Activated T-cell treated with anti-CD3 and anti-CD28 coated beads, Interleukin-2, amount 50 U/mL, for 1 hour (primary cell): ENCODE data around the gene RPIA.
A peak's percentile ranks its signal among the peaks of the same experiment; 100 is the strongest.

Experiments
- DNase-seq: peaks from one replicate; pipeline ENCODE4 v3.0.0-alpha.2; 2020

The RPIA gene

GRCh38 chr2:88686320-88686719 is 5.2 kb upstream of the RPIA start:
- no peak for DNase-seq

GRCh38 chr2:88687384-88687783 is 4.1 kb upstream of the RPIA start:
- no peak for DNase-seq

GRCh38 chr2:88690591-88691338 is 708 bp upstream of the RPIA start:
- no peak for DNase-seq

- DNase-seq = peak; percentile 25
These were observed 714 bp downstream of the RPIA start for GRCh38 chr2:88692187-88692586.

GRCh38 chr2:88693911-88694414 is 2.5 kb downstream of the RPIA start:
- DNase-seq = no peak

- DNase-seq = no peak
These were observed 5.1 kb downstream of the RPIA start for GRCh38 chr2:88696611-88697010.

- no peak for DNase-seq
These were observed 6.0 kb downstream of the RPIA start for GRCh38 chr2:88697370-88698026.

- no peak for DNase-seq
These were observed 6.5 kb downstream of the RPIA start for GRCh38 chr2:88698027-88698413.

GRCh38 chr2:88698498-88699233 is 7.2 kb downstream of the RPIA start:
- no peak for DNase-seq

- no peak for DNase-seq
These were observed 15.5 kb downstream of the RPIA start for GRCh38 chr2:88707003-88707402.

GRCh38 chr2:88709181-88709631 is 17.7 kb downstream of the RPIA start:
- no peak for DNase-seq

- no peak for DNase-seq
These were observed 19.8 kb downstream of the RPIA start for GRCh38 chr2:88711289-88711688.

GRCh38 chr2:88711897-88712296 is 20.4 kb downstream of the RPIA start:
- DNase-seq = no peak

- DNase-seq = no peak
These were observed 21.9 kb downstream of the RPIA start for GRCh38 chr2:88713408-88713807.

GRCh38 chr2:88714667-88715066 is 23.2 kb downstream of the RPIA start:
- DNase-seq = no peak

- no peak for DNase-seq
These were observed 28.9 kb downstream of the RPIA start for GRCh38 chr2:88720399-88720798.

GRCh38 chr2:88721268-88721667 is 29.8 kb downstream of the RPIA start:
- DNase-seq = no peak

GRCh38 chr2:88724643-88725332 is 33.3 kb downstream of the RPIA start:
- no peak for DNase-seq

- DNase-seq = no peak
These were observed 37.7 kb downstream of the RPIA start for GRCh38 chr2:88729061-88729745.

- no peak for DNase-seq
These were observed 41.9 kb downstream of the RPIA start for GRCh38 chr2:88733155-88733902.

GRCh38 chr2:88735133-88735532 is 43.7 kb downstream of the RPIA start:
- DNase-seq = no peak

- no peak for DNase-seq
These were observed 44.4 kb downstream of the RPIA start for GRCh38 chr2:88735853-88736252.
